ENCODE measurements around the gene MECP2.
A peak's percentile ranks its signal among the peaks of the same experiment; 100 is the strongest.
"Not testable (repeated sequence)": the region's sequence is repeated elsewhere in the genome, so short reads cannot be mapped to it uniquely, and the experiment has no call there.

The MECP2 gene
- total RNA-seq, result 144 to 217 reads per million in 2 donors

GRCh38 chrX:154097589-154098541 is at the start of gene MECP2:
Gene MECP2, minus strand, starts transcription at chrX:154097717.
- peak; percentile 70 to 95 (median 79) for DNase-seq

- not testable (repeated sequence) for DNase-seq
These were observed 46.5 kb upstream of the MECP2 start, which contains the start of gene OPN1LW for GRCh38 chrX:154144010-154144409. Gene OPN1LW, plus strand, starts transcription at chrX:154144243. Its CDS starts 41 bp downstream, at chrX:154144284.

DNA sequence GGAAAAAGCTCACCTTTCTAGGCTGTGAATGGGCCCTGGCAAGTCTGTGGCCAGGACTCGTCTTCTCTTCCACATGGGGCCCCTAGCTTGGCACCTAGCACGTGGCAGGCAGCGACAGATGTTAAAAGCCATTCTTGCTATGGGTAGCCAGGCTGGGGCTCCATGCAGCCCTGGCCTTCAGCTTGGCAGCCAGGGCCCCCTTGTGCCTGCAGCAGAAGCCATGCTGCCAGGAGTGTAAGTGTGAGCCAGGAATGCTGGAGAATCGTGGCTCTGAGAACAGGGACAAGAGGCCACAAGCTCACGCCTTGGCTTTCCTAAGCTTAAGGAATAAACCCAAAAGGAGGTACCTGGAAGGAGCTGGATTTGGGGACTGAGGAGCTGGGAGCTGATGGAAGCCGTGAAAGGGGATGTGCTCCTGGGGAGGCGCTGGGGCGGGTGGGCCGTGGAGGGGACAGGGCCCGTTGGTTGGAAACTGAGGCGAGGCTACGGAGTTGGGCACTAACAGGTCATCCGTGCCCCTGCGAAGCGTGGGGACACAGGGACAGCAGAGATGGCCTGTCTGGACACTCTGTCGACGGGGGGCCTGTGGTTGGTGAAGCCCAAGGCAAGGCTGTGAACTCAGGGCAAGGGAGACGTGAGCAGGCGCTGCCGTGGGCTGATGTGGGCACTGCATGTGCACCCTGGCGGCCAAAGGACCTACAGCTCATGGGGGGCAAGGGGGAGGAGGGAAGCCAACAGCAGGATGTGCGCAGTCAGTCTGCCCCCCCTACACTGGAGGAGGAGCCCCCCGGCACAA is 45.6 kb upstream of the MECP2 start:
- no peak for DNase-seq

DNA sequence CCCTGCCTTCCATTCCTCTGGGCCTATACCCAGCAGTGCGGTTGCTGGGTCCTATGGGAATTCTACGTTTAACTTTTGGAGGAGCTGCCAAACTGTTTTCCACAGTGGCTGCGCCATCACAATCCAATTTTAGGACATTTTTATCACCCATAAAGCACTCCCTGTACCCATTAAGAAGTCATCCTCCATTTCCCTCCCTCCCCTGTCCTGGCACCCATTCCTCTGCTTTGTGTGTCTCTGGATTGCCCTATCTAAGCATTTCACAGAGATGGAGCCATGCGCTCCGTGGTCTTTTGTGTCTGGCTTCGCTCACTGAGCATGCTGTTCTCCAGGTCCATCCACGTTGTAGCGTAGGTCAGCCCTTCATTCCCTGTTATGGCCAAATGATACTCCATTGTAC is 44.9 kb upstream of the MECP2 start:
- DNase-seq, result no peak

DNA sequence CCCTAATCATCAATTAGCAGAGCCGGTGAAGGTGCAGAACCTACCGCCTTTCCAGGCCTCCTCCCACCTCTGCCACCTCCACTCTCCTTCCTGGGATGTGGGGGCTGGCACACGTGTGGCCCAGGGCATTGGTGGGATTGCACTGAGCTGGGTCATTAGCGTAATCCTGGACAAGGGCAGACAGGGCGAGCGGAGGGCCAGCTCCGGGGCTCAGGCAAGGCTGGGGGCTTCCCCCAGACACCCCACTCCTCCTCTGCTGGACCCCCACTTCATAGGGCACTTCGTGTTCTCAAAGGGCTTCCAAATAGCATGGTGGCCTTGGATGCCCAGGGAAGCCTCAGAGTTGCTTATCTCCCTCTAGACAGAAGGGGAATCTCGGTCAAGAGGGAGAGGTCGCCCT is 43.2 kb upstream of the MECP2 start:
- no peak for DNase-seq

- no peak for DNase-seq
These were observed 42.7 kb upstream of the MECP2 start for GRCh38 chrX:154140206-154140605.

DNA sequence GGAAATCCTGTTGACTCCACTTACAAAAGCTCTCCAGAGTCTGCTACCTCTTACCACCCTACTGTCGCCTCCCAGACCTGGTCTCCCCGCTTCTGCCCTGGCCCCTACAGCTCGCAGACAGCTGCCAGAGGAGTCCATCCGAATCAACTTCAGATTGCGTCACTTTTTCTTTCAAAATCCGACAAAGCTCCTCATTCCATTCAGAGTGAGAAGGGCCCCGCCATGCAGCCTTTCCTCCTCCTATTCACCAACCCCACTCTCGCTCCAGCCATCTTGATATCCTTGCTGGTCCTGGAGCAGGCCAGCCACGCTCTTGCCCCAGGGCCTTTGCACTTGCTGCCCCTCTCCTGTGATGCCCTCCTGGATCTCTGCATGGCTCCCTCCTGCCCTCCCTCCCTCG is 41.3 kb upstream of the MECP2 start:
- no peak for DNase-seq

- DNase-seq, result peak; percentile 42 to 68 (median 61)
These were observed 39.2 kb upstream of the MECP2 start for GRCh38 chrX:154136627-154137161.

GRCh38 chrX:154135458-154136229 is 38.1 kb upstream of the MECP2 start:
- DNase-seq, result peak in 2 of 5 experiments; percentile 49 to 74

DNA sequence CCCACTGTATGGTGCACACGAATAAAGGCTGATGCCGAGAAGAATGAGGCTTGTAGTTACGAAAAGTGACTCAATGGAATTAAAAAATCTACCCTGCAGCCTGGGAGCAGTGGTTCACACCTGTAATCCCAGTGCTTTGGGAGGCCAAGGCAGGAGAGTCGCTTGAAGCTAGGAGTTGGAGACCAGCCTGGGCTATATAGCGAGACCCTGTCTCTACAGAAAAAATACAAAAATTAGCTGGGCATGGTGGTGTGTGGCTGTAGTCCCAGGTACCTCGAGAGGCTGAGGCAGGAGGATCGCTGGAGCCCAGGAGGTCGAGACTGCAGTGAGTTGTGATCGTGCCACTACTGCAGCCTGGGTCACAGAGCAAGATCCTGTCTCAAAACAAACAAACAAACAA is 34.8 kb upstream of the MECP2 start:
- DNase-seq, result no peak

DNA sequence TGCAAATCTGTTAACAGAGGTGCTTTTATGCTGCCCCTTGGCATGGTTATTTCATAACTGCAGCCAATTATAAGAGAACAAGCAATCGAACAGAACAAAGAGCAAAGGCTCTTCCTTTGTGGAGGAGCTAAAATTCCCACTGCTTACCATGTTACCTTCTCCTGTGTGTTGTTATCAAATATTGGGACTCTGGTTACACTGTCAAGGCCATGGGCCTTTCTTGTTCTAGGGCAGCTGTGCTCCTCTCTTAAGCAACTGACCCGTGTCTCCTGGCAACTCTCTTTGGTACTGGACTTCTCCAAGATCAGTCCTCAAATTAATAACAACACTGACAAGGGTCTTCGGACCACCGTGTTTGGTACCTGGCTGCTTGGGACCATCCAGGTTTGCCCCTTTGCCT is 34.4 kb upstream of the MECP2 start:
- DNase-seq, result no peak

GRCh38 chrX:154126101-154126500 is 28.6 kb upstream of the MECP2 start:
- no peak for DNase-seq

DNA sequence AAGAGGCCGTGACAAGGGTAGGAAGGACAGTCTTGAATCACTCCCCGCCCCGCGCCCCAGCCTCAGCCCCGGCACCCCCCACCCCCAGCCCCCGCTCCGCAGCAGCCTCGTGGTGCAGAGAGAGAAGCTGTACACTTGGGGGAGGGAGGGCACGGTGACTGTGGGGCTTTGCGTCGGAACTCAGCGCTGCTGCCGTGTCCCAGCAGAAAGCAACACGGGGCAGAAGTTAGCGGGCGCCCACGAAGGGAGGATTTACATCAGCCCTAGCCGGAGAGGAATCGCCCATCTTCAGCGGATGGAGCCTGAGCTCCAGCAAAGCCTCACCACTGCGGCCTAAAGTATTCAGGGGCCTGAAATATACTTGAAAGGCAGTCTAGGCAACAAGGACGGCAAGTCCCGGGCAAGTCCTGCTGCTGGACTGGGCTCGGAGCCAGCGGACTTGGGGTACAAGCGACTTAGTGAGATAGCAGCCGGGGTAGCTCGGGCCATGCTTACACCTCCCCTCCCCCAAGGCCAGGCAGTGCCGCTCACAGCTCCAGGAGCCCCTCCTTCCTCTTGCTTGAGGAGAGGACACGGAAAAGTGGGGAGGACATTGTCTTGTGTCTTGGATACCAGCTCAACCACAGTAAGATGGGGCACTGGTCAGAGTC is 28.0 kb upstream of the MECP2 start:
- no peak for DNase-seq

DNA sequence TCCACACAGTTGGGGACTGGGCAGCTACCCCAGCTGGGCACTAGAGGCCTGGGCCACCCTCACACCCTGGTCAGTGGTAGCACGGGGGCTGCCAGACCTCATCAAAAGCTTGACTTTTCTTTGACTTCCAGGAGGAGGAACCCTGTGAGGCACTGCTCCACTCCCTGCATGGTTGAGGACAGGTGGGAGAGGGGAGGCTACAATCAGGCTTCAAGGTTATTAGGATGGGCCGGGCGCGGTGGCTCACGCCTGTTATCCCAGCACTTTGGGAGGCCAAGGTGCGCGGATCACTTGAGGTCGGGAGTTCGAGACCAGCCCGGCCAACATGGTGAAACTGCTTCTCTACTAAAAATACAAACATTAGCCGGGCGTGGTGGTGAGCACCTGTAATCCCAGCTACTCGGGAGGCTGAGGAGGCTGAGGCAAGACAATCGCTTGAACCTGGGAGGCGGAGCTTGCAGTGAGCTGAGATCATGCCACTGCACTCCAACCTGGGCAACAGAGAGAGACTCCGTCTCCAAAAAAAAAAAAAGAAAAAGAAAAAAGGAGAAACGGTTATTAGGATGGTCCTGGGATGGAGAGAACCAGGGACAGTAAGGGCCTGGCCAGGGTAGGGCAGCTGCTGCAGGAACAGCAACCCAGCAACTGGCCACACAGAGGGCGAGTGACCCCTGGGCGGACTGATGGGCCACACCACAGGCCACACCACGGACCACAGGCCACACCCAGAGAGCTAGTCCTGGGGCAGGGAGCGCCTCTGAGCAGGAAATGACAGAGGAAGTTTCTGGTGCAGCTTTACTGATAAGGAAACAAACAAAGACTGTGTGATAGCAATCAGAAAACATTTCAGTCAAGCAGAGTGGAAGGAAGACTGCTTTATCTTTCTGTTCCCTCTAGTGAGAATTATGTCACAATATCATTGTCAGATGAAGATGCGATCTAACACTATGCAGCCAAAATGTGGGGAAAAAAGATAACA is 26.0 kb upstream of the MECP2 start:
- DNase-seq, result peak in 3 of 5 experiments; percentile 30 to 82 (median 44)

DNA sequence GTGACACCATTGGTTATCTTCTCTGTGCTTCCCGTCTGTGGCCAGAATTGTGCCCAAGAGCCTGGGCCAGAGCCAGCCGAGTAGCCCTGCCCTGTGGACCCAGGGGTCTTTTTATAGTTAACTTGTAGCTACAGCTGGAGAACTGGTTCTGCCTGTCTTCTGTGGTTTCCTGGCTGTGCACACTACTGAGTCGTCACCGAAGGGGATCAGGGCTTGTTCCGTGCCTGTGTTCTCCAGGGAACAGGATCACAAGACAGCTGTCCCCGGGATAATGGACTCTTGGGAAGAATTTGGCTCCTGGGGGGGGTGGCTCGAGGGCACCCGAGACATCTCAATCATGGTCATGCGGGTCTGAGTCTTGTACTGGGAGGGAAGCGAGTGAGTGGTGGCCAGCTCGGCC is 24.4 kb upstream of the MECP2 start:
- no peak for DNase-seq

DNA sequence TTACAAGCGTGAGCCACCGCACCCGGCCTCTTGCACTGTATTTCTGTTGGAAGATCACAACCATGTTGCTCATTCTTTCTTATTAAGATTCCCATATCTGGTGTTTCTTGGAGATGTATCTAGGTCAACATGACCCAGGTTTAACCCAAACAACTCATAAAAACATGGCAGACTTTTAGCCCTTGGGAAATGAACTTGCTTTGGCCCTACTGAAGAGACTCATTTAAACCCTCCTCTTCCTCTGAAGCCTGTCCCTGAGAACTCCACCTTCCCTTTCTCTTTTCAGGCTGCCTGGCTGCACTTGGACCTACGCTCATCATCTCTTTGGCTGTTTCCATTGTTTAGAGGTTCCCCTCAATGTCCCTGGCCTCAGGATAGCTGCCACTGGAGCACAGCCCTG is 23.7 kb upstream of the MECP2 start:
- DNase-seq, result no peak

GRCh38 chrX:154120567-154120966 is 23.1 kb upstream of the MECP2 start:
- no peak for DNase-seq

GRCh38 chrX:154117566-154117965 is 20.0 kb upstream of the MECP2 start:
- no peak for DNase-seq

DNA sequence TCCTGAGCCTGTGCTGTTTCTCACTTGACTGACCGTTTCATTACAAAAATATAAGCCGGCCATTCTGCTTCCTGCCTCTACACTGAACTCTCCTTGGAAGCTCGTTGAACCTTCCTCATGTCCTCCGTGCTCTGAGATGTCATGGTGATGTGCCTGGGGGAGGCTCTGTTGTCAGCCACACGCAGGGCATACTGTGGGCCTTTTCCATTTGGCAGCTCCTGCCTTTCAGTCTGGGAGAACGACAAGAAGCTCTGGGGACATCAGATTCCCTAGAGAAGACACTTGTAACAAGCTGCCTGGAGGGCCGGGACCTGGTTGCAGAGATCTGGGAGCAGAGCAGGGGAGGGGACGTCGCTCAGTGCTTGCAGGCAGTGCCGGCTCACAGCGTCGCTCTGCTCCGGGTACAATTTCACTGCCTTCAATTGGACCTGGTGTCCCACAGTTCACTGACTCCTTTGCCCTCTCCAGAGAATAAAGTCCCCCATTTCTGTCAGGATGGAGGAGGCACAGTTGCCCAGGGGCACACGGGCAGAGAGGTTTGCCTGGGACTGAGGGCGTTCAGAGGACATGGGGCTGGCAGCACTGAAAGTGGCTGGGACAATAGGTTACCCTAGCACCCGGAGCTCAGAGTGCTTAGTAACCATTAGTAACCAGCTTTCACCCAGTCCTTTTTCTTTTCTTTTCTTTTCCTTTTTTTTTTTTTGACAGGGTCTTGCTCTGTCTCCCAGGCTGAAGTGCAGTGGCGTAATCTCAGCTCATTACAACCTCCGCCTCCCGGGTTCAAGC is 19.1 kb upstream of the MECP2 start:
- no peak for DNase-seq

DNA sequence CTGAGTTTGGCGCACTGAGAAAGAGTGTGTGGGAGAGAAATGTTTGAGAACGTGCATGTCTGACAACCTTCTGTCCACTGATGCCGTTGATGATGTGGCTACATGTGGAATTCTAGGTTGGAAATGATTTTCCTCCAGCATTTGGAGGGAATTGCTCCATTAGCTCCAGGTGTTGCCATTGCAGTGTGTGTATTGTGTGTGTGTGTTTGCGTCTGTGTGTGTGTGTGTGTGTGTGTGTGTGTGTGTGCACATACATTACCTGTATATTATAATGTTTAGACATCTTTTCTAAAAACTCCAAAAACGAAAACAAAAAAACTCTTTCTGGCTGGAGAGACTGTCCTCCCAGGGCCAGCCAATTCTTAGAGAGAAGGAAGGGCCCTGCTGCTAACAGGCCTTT is 18.2 kb upstream of the MECP2 start:
- no peak for DNase-seq

Data from T-helper 2 cell (primary cell).